K562 (cell line): ENCODE data around the gene RTBDN. TPM values are rescaled to one million over a fixed set of nuclear protein-coding genes. Genes with fewer than 3 reads are reported as not detected.

Experiments
- ASH1L ChIP-seq: fragments of 450-650 bp; IDR thresholded peaks from 2 replicates; pipeline ENCODE4 v1.6.1; 2018; ENCODE audit warnings: borderline replicate concordance, mild to moderate bottlenecking, low read depth; ENCODE audit not compliant: partially characterized antibody
- BMI1 ChIP-seq: fragments of 150-350 bp; IDR thresholded peaks from 2 replicates; pipeline ENCODE4 v1.6.1; 2014; ENCODE audit warnings: low read length
- ERF ChIP-seq: fragments of 450-650 bp; formaldehyde crosslinking; IDR thresholded peaks from 2 replicates; pipeline ENCODE4 v1.4.0; 2020; ENCODE audit warnings: mild to moderate bottlenecking, mixed read lengths
- ETV5 ChIP-seq: sonication (generic); formaldehyde crosslinking; IDR thresholded peaks from 2 replicates; pipeline ENCODE4 v1.4.0; 2020; ENCODE audit warnings: low read depth, mild to moderate bottlenecking, missing genetic modification reagents
- HDAC2 ChIP-seq: fragments of 450-650 bp; IDR thresholded peaks from 2 replicates; pipeline ENCODE4 v1.6.1; 2016; ENCODE audit warnings: mild to moderate bottlenecking
- HDAC8 ChIP-seq: fragments of 450-650 bp; IDR thresholded peaks from 2 replicates; pipeline ENCODE4 v1.6.1; 2016; ENCODE audit warnings: mild to moderate bottlenecking, missing genetic modification characterization, moderate library complexity, missing compliant biosample characterization
- HNRNPUL1 ChIP-seq: fragments of 200-400 bp; formaldehyde crosslinking; IDR thresholded peaks from 2 replicates; pipeline ENCODE4 v1.6.1; 2017; ENCODE audit warnings: low read length
- IRF2 ChIP-seq: sonication (generic); formaldehyde crosslinking; IDR thresholded peaks from 2 replicates; pipeline ENCODE4 v1.8.1; 2022; ENCODE audit warnings: mild to moderate bottlenecking, missing genetic modification reagents
- JUN ChIP-seq, 2 experiments: sonication (generic) in 1 of 2; formaldehyde crosslinking in 1 of 2; IDR thresholded peaks; 2 replicates each; pipeline versions ENCODE4 v1.6.1 to v1.8.0; 2012 to 2022; ENCODE audit warnings: borderline replicate concordance in 2 of 2, mild to moderate bottlenecking in 2 of 2, improper control_type of control experiment in 1 of 2, low read depth in 1 of 2, low read length in 1 of 2, missing genetic modification reagents in 1 of 2
- KDM1A ChIP-seq, 2 experiments: fragments of 450-650 bp; IDR thresholded peaks; 2 replicates each; pipeline ENCODE4 v1.6.1; 2016; ENCODE audit warnings: mild to moderate bottlenecking in 2 of 2
- MCM7 ChIP-seq, 2 experiments: fragments of 450-650 bp; IDR thresholded peaks; 2 replicates each; pipeline ENCODE4 v1.6.1; 2016 to 2018
- PHB ChIP-seq: fragments of 250-450 bp; sonication (Bioruptor Pico); IDR thresholded peaks from 2 replicates; pipeline ENCODE4 v1.5.0; 2021
- PRMT5 ChIP-seq: sonication (generic); formaldehyde crosslinking; IDR thresholded peaks from 2 replicates; pipeline ENCODE4 v1.5.0; 2020; ENCODE audit warnings: missing genetic modification reagents
- RNF2 ChIP-seq: sonication (generic); IDR thresholded peaks from 2 replicates; pipeline ENCODE4 v1.6.1; 2016
- SRSF9 ChIP-seq: fragments of 200-400 bp; formaldehyde crosslinking; IDR thresholded peaks from 2 replicates; pipeline ENCODE4 v1.6.1; 2017; ENCODE audit warnings: low read depth, low read length, borderline replicate concordance
- TAF1 ChIP-seq: IDR thresholded peaks from 2 replicates; pipeline ENCODE4 v1.6.1; 2011; ENCODE audit warnings: mild to moderate bottlenecking, low read length, moderate library complexity; ENCODE audit not compliant: insufficient read depth, control insufficient read depth, severe bottlenecking; ENCODE audit errors: extremely low read depth
- YY1 ChIP-seq, 3 experiments: IDR thresholded peaks; 2 replicates each; pipeline ENCODE4 v1.6.1; 2011; ENCODE audit warnings: low read length in 2 of 3, mild to moderate bottlenecking in 2 of 3, moderate library complexity in 2 of 3, borderline replicate concordance in 1 of 3, control low read depth in 1 of 3, low read depth in 1 of 3; ENCODE audit not compliant: insufficient read depth in 3 of 3, insufficient replicate concordance in 2 of 3, control insufficient read depth in 1 of 3, insufficient read length in 1 of 3; ENCODE audit errors: extremely low read depth in 1 of 3
- ZBTB8A ChIP-seq: fragments of 450-650 bp; IDR thresholded peaks from 2 replicates; pipeline ENCODE4 v1.6.1; 2018; ENCODE audit warnings: mild to moderate bottlenecking, moderate library complexity; ENCODE audit not compliant: partially characterized antibody
- ZFP36 ChIP-seq: fragments of 150-350 bp; IDR thresholded peaks from 2 replicates; pipeline ENCODE4 v1.6.1; 2018; ENCODE audit warnings: low read length, low read depth; ENCODE audit not compliant: partially characterized antibody
- ZNF134 ChIP-seq: fragments of 250-450 bp; sonication (Bioruptor Pico); conservative IDR thresholded peaks from 2 replicates; pipeline ENCODE4 v1.4.0; 2020
- ZNF24 ChIP-seq: fragments of 450-650 bp; IDR thresholded peaks from 2 replicates; pipeline ENCODE4 v1.6.1; 2016
- ZNF41 ChIP-seq: fragments of 250-450 bp; sonication (Bioruptor Pico); conservative IDR thresholded peaks from 2 replicates; pipeline ENCODE4 v1.4.0; 2020; ENCODE audit warnings: mild to moderate bottlenecking
- ZZZ3 ChIP-seq: fragments of 450-650 bp; IDR thresholded peaks from 2 replicates; pipeline ENCODE4 v1.6.1; 2016; ENCODE audit warnings: antibody characterized with exemption, mild to moderate bottlenecking, moderate library complexity
- polyA plus RNA-seq, 8 experiments: library from polyadenylated mRNA; depleted of rRNA in 4 of 8; stranded (reverse) in 5 of 8; unstranded in 3 of 8; fragments of >200 nt; fragmentation: Nextera tagmentation in 2 of 8; fragmentation: Illumina TruSeq in 1 of 8; extraction: Ambion mirVana in 2 of 8; extraction: Trizol in 1 of 8; gene quantifications; 2 replicates each; pipeline versions ENCODE4 v1.2.1 to v1.2.3, GENCODE V29; 2011 to 2014; ENCODE audit warnings: inconsistent platforms in 1 of 8, missing spikeins in 1 of 8
- total RNA-seq, 7 experiments: library from RNA; depleted of rRNA in 6 of 7; stranded (reverse); fragments of >200 nt in 6 of 7; fragmentation: Illumina TruSeq in 2 of 7; extraction: Trizol in 2 of 7; gene quantifications; 2 replicates each; pipeline versions ENCODE4 v1.2.1 to v1.2.3, GENCODE V29; 2011 to 2021; ENCODE audit warnings: low replicate concordance in 1 of 7
- TF ChIP-seq, protein P1 (sequence below), 2 experiments: fragments of 450-650 bp; conservative IDR thresholded peaks; 2 replicates each; pipeline ENCODE4 v1.6.1; 2017; ENCODE audit warnings: mild to moderate bottlenecking in 2 of 2, moderate library complexity in 2 of 2
- TF ChIP-seq, protein P2 (sequence below): sonication (generic); formaldehyde crosslinking; IDR thresholded peaks from 2 replicates; pipeline ENCODE4 v1.8.0; 2022; ENCODE audit warnings: missing genetic modification reagents, mild to moderate bottlenecking, moderate library complexity, borderline replicate concordance
- TF ChIP-seq, protein P3 (sequence below): fragments of 450-650 bp; IDR thresholded peaks from one replicate; pipeline ENCODE4 v1.6.1; 2018; ENCODE audit warnings: mild to moderate bottlenecking, moderate library complexity; ENCODE audit not compliant: partially characterized antibody

RTBDN gene
- total and polyA plus RNA-seq, 9 of the 15 experiments (the other 6 are each of a cell fraction or from before 2014, with no cell fraction given), result 0.20 to 2.3 (median 0.72) TPM; not detected in 1

DNA sequence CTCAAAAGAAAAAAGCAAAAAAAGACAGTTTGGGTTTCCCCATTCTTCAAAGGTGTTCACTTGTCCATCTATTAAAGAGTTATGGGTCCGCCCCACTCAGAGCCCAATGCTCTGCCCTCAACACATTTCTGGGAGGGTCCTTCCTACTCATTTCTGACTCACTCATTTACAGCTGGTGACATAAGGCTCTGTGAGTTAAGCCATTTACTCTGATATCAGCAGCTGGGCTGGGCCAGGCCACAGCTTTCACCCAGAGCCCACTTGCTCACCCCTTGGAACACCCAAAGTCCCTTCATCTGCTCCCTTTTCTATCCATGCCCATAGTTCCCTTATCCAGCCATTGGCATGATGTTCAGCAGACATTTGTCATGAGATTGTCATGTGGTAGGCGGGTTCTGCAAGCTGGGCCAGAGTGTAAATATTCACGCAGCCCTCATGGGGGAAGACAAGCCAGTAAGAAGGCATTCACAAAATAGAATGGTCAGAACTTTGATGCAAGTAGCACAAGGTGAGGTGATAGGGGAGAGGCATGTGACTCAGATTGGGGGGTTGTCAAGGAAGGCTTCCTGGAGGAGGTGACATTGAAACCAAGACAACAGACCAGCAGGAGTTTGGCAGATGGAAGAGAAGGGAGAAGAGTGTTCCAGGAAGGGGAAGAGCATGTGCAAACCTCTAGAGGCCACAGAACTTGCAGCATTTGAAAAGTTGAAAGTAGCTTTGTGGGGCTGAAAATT, 9.8 kb upstream of the RTBDN start (continued):
- TF ChIP-seq YY1 (IDR thresholded peaks at IDR 0.05; ENCODE audit: borderline replicate concordance in 1 of 3, control insufficient read depth in 1 of 3, extremely low read depth in 1 of 3, insufficient read depth in 3 of 3, insufficient read length in 1 of 3, insufficient replicate concordance in 2 of 3, low read depth in 1 of 3, low read length in 2 of 3) (no peak), HNRNPUL1 (no peak), ZNF134 (CRISPR knock-in tag) (no peak), ETV5 (CRISPR knock-in tag) (no peak), ERF (CRISPR knock-in tag) (no peak), BMI1 (no peak), IRF2 (CRISPR knock-in tag) (no peak), PRMT5 (CRISPR knock-in tag) (no peak), JUN (IDR thresholded peaks at IDR 0.05; ENCODE audit: borderline replicate concordance, low read depth, low read length) (0 out of 2 replicates have a peak, but pooled peaks have one; percentile 27), JUN (CRISPR knock-in tag; IDR thresholded peaks at IDR 0.05; ENCODE audit: borderline replicate concordance) (no peak), HDAC8 (tag) (no peak), SRSF9 (no peak), ZFP36 (peak; percentile 97), MCM7 (IDR thresholded peaks at IDR 0.05) (no peak), HDAC2 (0 out of 2 replicates have a peak, but pooled peaks have one; percentile 39), KDM1A (IDR thresholded peaks at IDR 0.05) (peak; percentile 59 to 74), TAF1 (no peak), ZNF24 (no peak), PHB (no peak), ZZZ3 (no peak), ASH1L (no peak), RNF2 (no peak), ZNF41 (CRISPR knock-in tag) (no peak), ZBTB8A (no peak)
- TF ChIP-seq, protein P1, sequence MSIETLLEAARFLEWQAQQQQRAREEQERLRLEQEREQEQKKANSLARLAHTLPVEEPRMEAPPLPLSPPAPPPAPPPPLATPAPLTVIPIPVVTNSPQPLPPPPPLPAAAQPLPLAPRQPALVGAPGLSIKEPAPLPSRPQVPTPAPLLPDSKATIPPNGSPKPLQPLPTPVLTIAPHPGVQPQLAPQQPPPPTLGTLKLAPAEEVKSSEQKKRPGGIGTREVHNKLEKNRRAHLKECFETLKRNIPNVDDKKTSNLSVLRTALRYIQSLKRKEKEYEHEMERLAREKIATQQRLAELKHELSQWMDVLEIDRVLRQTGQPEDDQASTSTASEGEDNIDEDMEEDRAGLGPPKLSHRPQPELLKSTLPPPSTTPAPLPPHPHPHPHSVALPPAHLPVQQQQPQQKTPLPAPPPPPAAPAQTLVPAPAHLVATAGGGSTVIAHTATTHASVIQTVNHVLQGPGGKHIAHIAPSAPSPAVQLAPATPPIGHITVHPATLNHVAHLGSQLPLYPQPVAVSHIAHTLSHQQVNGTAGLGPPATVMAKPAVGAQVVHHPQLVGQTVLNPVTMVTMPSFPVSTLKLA (conservative IDR thresholded peaks at IDR 0.05), result no peak
- TF ChIP-seq, protein P2, sequence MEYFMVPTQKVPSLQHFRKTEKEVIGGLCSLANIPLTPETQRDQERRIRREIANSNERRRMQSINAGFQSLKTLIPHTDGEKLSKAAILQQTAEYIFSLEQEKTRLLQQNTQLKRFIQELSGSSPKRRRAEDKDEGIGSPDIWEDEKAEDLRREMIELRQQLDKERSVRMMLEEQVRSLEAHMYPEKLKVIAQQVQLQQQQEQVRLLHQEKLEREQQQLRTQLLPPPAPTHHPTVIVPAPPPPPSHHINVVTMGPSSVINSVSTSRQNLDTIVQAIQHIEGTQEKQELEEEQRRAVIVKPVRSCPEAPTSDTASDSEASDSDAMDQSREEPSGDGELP, result peak; percentile 43; the same call in 1 of the 2 replicates
- TF ChIP-seq, protein P3, sequence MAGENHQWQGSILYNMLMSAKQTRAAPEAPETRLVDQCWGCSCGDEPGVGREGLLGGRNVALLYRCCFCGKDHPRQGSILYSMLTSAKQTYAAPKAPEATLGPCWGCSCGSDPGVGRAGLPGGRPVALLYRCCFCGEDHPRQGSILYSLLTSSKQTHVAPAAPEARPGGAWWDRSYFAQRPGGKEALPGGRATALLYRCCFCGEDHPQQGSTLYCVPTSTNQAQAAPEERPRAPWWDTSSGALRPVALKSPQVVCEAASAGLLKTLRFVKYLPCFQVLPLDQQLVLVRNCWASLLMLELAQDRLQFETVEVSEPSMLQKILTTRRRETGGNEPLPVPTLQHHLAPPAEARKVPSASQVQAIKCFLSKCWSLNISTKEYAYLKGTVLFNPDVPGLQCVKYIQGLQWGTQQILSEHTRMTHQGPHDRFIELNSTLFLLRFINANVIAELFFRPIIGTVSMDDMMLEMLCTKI, result no peak
